Neural progenitor cell (in vitro differentiated cells): ENCODE data around the gene PADI1.

Experiments
- EZH2 ChIP-seq: fragments of 200-600 bp; sonication (generic); IDR thresholded peaks from 2 replicates; pipeline ENCODE4 v1.6.1; 2017; ENCODE audit warnings: antibody characterized with exemption, mild to moderate bottlenecking, moderate library complexity
- EZH2phosphoT487 ChIP-seq: fragments of 200-600 bp; sonication (generic); IDR thresholded peaks from 2 replicates; pipeline ENCODE4 v1.6.1; 2017; ENCODE audit warnings: antibody characterized with exemption
- TF ChIP-seq, protein P1 (sequence below): fragments of 200-600 bp; sonication (generic); IDR thresholded peaks from 2 replicates; pipeline ENCODE4 v1.5.1; 2017; ENCODE audit warnings: antibody characterized with exemption, mild to moderate bottlenecking

DNA sequence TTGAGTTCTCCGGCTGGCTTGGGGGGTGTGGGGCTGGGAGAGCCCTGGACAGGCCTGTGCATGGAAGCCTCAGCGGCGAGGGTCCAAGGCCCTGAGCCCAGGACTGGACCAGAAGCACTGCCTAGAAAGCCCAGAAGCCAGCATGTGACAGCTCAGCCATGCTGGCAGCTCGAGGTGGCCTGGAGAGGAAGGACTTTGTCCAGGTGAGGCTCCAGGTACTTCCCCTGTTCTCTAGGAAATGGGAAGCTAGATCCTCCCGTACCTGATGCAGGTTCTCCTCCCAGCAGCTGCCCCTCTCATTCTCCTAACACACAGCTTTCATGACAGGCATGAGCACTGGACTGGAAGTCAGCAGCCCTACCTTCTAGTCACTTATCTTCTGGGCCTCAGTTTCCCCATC, 50.4 kb downstream of the PADI1 start:
- TF ChIP-seq, protein P1, sequence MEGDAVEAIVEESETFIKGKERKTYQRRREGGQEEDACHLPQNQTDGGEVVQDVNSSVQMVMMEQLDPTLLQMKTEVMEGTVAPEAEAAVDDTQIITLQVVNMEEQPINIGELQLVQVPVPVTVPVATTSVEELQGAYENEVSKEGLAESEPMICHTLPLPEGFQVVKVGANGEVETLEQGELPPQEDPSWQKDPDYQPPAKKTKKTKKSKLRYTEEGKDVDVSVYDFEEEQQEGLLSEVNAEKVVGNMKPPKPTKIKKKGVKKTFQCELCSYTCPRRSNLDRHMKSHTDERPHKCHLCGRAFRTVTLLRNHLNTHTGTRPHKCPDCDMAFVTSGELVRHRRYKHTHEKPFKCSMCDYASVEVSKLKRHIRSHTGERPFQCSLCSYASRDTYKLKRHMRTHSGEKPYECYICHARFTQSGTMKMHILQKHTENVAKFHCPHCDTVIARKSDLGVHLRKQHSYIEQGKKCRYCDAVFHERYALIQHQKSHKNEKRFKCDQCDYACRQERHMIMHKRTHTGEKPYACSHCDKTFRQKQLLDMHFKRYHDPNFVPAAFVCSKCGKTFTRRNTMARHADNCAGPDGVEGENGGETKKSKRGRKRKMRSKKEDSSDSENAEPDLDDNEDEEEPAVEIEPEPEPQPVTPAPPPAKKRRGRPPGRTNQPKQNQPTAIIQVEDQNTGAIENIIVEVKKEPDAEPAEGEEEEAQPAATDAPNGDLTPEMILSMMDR, result no peak
- no peak for TF ChIP-seq EZH2
- TF ChIP-seq EZH2phosphoT487, result no peak
